PC-9 (cell line): Measurements from ENCODE around the gene MBD3.

Source experiments
- CTCF ChIP-seq: fragments of 200-600 bp; sonication (generic); conservative IDR thresholded peaks from 2 replicates; pipeline ENCODE4 v1.6.1; 2017; ENCODE audit warnings: mixed run types, antibody characterized with exemption, mild to moderate bottlenecking, moderate library complexity
- EZH2 ChIP-seq: fragments of 200-600 bp; sonication (generic); IDR thresholded peaks from 2 replicates; pipeline ENCODE4 v1.8.0; 2017; ENCODE audit warnings: antibody characterized with exemption, low read depth

GRCh38 chr19:1556390-1557070 lies 36.1 kb downstream of the MBD3 start:
- TF ChIP-seq CTCF (no peak), EZH2 (no peak)
